Neutrophil (primary cell): ENCODE measurements around the gene GNAQ.
A peak's percentile ranks its signal among the peaks of the same experiment; 100 is the strongest.

Experiments used
- H3K27ac ChIP-seq: fragments of 200-600 bp; sonication (generic); 2 replicates; pipeline ENCODE4 v1.5.1; 2016; ENCODE audit warnings: mild to moderate bottlenecking, moderate library complexity
- H3K27me3 ChIP-seq: fragments of 200-600 bp; sonication (generic); 2 replicates; pipeline ENCODE4 v1.6.0; 2016; ENCODE audit warnings: mild to moderate bottlenecking
- H3K36me3 ChIP-seq: fragments of 200-600 bp; sonication (generic); 2 replicates; pipeline ENCODE4 v1.5.1; 2017
- H3K4me1 ChIP-seq, 2 experiments: fragments of 200-600 bp in 1 of 2; sonication (generic) in 1 of 2; 1 replicate in 1 of 2; 2 replicates in 1 of 2; pipeline versions ENCODE4 v1.5.1 to v1.6.1; 2013 to 2016; ENCODE audit warnings: low read depth in 1 of 2, low read length in 1 of 2, mild to moderate bottlenecking in 1 of 2, moderate library complexity in 1 of 2; ENCODE audit not compliant: control insufficient read depth in 1 of 2, insufficient read depth in 1 of 2
- H3K4me3 ChIP-seq, 2 experiments: fragments of 200-600 bp in 1 of 2; sonication (generic) in 1 of 2; 1 replicate in 1 of 2; 2 replicates in 1 of 2; pipeline ENCODE4 v1.5.1; 2013 to 2016; ENCODE audit warnings: low read depth in 1 of 2, low read length in 1 of 2, mild to moderate bottlenecking in 1 of 2, moderate library complexity in 1 of 2
- H3K9me3 ChIP-seq: fragments of 200-600 bp; sonication (generic); 2 replicates; pipeline ENCODE4 v1.5.1; 2016
- TF ChIP-seq, protein P1 (sequence below): fragments of 200-600 bp; sonication (generic); IDR thresholded peaks from 2 replicates; pipeline ENCODE4 v1.5.1; 2016; ENCODE audit warnings: antibody characterized with exemption

Gene GNAQ

DNA sequence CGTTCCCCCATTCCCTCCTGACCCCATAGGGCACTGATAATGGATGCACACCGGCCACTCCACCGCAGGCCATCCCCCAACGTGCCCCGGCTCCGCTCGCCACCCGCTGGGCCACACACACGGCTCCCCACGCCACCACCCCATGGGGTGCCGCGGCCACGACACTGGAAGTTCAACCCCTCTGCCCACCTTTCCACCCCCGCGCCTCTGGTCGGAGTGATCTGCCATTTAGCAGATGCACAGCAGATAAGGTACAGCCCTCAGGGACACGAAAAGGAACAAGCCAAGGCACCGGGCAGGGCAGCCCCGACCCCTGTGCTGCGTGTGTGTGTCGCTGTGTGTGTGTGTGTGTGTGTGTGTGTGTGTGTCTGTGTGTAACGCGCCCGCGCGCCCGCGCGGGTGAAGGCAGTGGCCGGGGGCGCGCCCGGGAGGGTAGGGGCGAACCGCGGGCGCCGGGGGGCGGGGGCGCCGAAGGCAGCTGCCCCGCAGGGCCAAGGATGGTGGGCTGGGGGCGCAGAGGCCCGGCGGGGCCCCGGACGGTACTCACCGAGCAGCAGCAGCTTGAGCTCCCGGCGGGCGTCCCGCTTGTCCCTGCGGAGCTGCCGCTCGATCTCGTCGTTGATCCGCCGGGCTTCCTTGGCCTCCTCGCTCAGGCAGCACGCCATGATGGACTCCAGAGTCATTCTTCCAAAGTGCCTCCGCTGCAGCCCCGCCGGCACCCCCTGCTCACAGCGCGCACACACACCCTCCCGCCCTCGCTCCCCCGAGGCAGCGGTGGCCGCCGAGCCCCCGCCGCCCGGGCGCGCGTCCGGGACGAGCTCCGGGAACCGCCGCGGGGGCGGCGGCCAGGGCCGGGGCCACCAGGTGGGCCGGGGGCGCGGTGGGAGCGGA, 813 bp downstream of the GNAQ start:
- peak overlapping the region; percentile 89 for H3K27ac ChIP-seq
- H3K9me3 ChIP-seq = no peaks in the 10 kb centered on the region
- H3K36me3 ChIP-seq = no peaks in the 10 kb centered on the region
- peak overlapping the region; percentile 64 to 89 for H3K4me3 ChIP-seq
- TF ChIP-seq, protein P1, sequence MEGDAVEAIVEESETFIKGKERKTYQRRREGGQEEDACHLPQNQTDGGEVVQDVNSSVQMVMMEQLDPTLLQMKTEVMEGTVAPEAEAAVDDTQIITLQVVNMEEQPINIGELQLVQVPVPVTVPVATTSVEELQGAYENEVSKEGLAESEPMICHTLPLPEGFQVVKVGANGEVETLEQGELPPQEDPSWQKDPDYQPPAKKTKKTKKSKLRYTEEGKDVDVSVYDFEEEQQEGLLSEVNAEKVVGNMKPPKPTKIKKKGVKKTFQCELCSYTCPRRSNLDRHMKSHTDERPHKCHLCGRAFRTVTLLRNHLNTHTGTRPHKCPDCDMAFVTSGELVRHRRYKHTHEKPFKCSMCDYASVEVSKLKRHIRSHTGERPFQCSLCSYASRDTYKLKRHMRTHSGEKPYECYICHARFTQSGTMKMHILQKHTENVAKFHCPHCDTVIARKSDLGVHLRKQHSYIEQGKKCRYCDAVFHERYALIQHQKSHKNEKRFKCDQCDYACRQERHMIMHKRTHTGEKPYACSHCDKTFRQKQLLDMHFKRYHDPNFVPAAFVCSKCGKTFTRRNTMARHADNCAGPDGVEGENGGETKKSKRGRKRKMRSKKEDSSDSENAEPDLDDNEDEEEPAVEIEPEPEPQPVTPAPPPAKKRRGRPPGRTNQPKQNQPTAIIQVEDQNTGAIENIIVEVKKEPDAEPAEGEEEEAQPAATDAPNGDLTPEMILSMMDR = no peak
- H3K4me1 ChIP-seq = peaks cover 78% of the 10 kb centered on the region in 2 experiments
- no peaks in the 10 kb centered on the region for H3K27me3 ChIP-seq

DNA sequence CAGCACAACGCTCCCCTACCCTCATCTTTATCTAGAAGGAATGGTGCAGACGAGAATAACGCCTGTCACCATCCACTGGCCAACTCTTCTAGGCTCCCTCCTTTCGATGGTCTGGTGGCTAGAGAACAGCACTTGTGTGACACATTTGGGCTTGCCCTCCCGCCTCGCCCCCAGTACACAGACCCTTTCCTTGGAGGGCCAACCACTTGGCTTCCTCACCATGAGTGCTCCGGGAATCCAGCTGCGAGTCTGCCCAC, 1.4 kb downstream of the GNAQ start:
- Histone ChIP-seq H3K4me3 (peak overlapping the region; percentile 64 to 89), H3K9me3 (no peaks in the 10 kb centered on the region), H3K27ac (peak overlapping the region; percentile 89), H3K4me1 (peaks cover 74 to 78% of the 10 kb centered on the region in 2 experiments), H3K27me3 (no peaks in the 10 kb centered on the region), H3K36me3 (no peaks in the 10 kb centered on the region)
- TF ChIP-seq, protein P1 = no peak

DNA sequence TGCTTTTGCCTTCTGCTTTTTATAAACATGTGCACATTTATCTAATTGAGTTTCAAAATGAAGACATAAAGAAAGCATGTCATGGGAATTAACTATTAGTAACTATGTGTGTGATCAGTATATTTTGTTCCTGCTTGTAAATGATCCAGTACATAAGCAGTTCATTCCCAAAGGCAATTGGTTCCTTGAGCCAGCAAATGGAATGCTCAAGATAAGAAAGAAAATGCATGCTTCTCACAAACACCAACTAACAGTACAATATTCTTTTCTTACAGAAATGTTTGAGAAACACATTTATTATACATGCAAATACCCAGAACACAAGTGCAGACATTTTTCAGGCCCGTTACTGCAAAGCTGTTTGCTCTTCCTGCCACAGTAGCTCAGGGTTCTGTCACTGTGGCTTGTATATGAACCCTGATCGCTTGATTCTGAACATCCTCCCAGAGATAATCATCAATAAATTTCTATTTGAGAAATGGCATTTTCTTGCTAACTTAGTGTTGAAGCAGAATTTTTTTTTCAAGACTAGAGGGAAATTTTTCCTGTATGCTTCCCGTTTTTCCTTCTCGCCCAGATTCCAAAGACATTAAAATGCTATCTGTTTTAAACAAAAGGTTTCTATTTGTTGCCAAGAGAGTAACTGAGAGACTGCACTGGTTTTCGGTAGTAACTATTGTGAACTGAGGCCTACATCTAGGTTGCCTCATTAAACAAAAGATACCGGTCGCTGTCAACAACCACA, 1.9 kb downstream of the GNAQ start:
- Histone ChIP-seq H3K4me1 (peaks cover 69 to 78% of the 10 kb centered on the region in 2 experiments), H3K27me3 (no peaks in the 10 kb centered on the region), H3K4me3 (peak overlapping the region; percentile 64 to 89), H3K9me3 (no peaks in the 10 kb centered on the region), H3K27ac (peak overlapping the region; percentile 89), H3K36me3 (no peaks in the 10 kb centered on the region)
- TF ChIP-seq, protein P1 = no peak

DNA sequence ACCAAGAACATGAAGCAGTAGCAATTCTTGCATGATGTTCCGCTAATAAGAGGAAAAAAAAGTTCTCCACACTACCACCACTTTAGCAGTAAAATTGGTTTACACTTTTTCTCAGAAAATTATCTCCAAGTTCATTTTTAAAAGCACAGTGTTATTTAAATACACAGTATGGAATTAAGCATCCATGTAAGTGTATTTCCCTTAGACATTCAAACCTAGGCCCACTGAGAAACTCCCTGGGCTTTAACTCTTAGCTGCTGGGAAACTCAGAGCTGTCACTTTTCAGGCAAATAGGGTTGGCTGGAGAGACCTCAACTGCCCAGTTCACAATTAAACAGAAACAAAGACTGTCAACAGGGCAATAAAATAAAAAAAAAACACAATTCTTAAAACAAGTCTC, 2.7 kb downstream of the GNAQ start:
- Histone ChIP-seq H3K9me3 (no peaks in the 10 kb centered on the region), H3K4me3 (peak overlapping the region; percentile 64 to 89), H3K27ac (peak overlapping the region; percentile 89), H3K27me3 (no peaks in the 10 kb centered on the region), H3K36me3 (no peaks in the 10 kb centered on the region), H3K4me1 (peaks cover 65 to 76% of the 10 kb centered on the region in 2 experiments)
- TF ChIP-seq, protein P1 = no peak

DNA sequence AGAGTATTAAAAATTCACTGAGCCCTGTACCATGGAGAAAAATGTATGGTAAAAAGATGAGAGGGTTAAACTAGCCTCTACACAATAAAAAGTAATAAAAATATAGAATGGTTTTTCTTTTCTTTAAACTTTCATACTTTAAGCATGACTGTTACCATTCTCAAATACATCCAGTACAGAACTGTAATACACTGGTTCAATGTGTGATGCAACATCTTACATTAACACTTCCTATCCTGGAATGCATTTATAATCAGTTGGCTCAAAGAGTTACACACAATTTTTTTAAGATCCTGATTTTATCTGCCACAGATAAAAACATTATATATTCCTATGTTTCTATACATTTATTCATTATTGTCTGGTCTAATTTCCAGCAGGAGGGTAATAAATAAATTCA, 4.7 kb downstream of the GNAQ start:
- H3K36me3 ChIP-seq = no peaks in the 10 kb centered on the region
- peak overlapping the region in 1 of 2 experiments; percentile 8 for H3K4me3 ChIP-seq
- H3K4me1 ChIP-seq = peaks cover 68 to 80% of the 10 kb centered on the region in 2 experiments

More for the DNA sequence above, 4.7 kb downstream of the GNAQ start:
- no peaks in the 10 kb centered on the region for H3K27me3 ChIP-seq
- TF ChIP-seq, protein P1 = no peak
- no peaks in the 10 kb centered on the region for H3K9me3 ChIP-seq
- peak overlapping the region; percentile 37 for H3K27ac ChIP-seq
